HCT116 (cell line): ENCODE measurements around the gene TET2.

Experiments used
- CTCF ChIP-seq, 3 experiments: fragments of 200-600 bp in 1 of 3; sonication (generic) in 1 of 3; IDR thresholded peaks in 2 of 3; conservative IDR thresholded peaks in 1 of 3; 2 replicates each; pipeline ENCODE4 v1.5.1; 2012 to 2017; ENCODE audit warnings: low read depth in 2 of 3, low read length in 2 of 3, antibody characterized with exemption in 1 of 3, borderline replicate concordance in 1 of 3, control low read depth in 1 of 3, mild to moderate bottlenecking in 1 of 3, mixed read lengths in 1 of 3, mixed run types in 1 of 3, moderate library complexity in 1 of 3; ENCODE audit not compliant: insufficient read depth in 1 of 3
- FOSL1 ChIP-seq: IDR thresholded peaks from 2 replicates; pipeline ENCODE4 v1.6.1; 2012; ENCODE audit warnings: low read depth
- JUND ChIP-seq: IDR thresholded peaks from 2 replicates; pipeline ENCODE4 v1.6.1; 2012
- POLR2A ChIP-seq: IDR thresholded peaks from 2 replicates; pipeline ENCODE4 v1.7.0; 2011; ENCODE audit warnings: borderline replicate concordance; ENCODE audit not compliant: insufficient read depth, insufficient read length; ENCODE audit errors: extremely low read depth
- POLR2AphosphoS5 ChIP-seq: IDR thresholded peaks from 2 replicates; pipeline ENCODE4 v1.6.1; 2011; ENCODE audit warnings: mild to moderate bottlenecking, low read depth, low read length, moderate library complexity
- RAD21 ChIP-seq: IDR thresholded peaks from 2 replicates; pipeline ENCODE4 v1.6.1; 2012; ENCODE audit warnings: low read depth, mild to moderate bottlenecking
- SP1 ChIP-seq: IDR thresholded peaks from 2 replicates; pipeline ENCODE4 v1.6.1; 2012; ENCODE audit warnings: low read depth
- SRF ChIP-seq: IDR thresholded peaks from 2 replicates; pipeline ENCODE4 v1.6.1; 2012; ENCODE audit warnings: low read depth
- TCF7L2 ChIP-seq: IDR thresholded peaks from 2 replicates; pipeline ENCODE4 v1.7.0; 2011; ENCODE audit warnings: borderline replicate concordance, inconsistent platforms; ENCODE audit not compliant: insufficient read depth, insufficient read length; ENCODE audit errors: extremely low read depth
- TF ChIP-seq, protein P1 (sequence below): IDR thresholded peaks from 2 replicates; pipeline ENCODE4 v1.6.1; 2012

DNA sequence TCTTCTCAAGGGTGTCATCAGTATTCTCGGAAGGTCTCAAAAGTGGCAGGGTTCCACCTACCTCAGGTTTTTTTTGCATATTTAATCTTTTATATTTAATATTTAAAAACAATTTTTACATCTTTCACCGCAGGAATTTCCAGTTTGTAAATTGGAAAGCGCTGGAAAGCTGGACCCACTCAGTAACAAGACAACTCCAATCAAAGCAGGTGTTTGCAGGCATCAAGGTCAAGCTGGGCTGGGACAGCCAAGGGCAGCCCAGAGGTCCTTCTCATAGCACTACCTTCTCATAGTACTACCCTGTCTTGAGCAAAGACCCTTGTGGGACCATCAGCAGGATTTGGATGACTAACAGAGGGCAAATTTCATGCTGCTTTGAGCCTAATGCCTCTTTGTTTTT lies 160.1 kb downstream of the TET2 start:
- TF ChIP-seq JUND (no peak), CTCF (IDR thresholded peaks at IDR 0.05 in 2 of 3, conservative IDR thresholded peaks at IDR 0.05 in 1 of 3; ENCODE audit: borderline replicate concordance in 1 of 3, insufficient read depth in 1 of 3, low read depth in 2 of 3, low read length in 2 of 3) (no peak), TCF7L2 (no peak), SP1 (no peak), POLR2A (no peak), SRF (no peak), FOSL1 (no peak), POLR2AphosphoS5 (no peak), RAD21 (no peak)
- TF ChIP-seq, protein P1, sequence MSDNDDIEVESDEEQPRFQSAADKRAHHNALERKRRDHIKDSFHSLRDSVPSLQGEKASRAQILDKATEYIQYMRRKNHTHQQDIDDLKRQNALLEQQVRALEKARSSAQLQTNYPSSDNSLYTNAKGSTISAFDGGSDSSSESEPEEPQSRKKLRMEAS: no peak
